NCI-H446 treated with DMSO at 0.1 percent for 48 hours (cell line): ENCODE results near the gene DOCK4.
"Not testable (repeated sequence)": the region's sequence is repeated elsewhere in the genome, so short reads cannot be mapped to it uniquely, and the experiment has no call there.

ENCODE experiments used
- DNase-seq: peaks from one replicate; lab custom pipeline; 2025; lab: John Stamatoyannopoulos, UW

DOCK4 gene, protein sequence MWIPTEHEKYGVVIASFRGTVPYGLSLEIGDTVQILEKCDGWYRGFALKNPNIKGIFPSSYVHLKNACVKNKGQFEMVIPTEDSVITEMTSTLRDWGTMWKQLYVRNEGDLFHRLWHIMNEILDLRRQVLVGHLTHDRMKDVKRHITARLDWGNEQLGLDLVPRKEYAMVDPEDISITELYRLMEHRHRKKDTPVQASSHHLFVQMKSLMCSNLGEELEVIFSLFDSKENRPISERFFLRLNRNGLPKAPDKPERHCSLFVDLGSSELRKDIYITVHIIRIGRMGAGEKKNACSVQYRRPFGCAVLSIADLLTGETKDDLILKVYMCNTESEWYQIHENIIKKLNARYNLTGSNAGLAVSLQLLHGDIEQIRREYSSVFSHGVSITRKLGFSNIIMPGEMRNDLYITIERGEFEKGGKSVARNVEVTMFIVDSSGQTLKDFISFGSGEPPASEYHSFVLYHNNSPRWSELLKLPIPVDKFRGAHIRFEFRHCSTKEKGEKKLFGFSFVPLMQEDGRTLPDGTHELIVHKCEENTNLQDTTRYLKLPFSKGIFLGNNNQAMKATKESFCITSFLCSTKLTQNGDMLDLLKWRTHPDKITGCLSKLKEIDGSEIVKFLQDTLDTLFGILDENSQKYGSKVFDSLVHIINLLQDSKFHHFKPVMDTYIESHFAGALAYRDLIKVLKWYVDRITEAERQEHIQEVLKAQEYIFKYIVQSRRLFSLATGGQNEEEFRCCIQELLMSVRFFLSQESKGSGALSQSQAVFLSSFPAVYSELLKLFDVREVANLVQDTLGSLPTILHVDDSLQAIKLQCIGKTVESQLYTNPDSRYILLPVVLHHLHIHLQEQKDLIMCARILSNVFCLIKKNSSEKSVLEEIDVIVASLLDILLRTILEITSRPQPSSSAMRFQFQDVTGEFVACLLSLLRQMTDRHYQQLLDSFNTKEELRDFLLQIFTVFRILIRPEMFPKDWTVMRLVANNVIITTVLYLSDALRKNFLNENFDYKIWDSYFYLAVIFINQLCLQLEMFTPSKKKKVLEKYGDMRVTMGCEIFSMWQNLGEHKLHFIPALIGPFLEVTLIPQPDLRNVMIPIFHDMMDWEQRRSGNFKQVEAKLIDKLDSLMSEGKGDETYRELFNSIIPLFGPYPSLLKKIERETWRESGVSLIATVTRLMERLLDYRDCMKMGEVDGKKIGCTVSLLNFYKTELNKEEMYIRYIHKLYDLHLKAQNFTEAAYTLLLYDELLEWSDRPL (N-terminal part only)

DNA sequence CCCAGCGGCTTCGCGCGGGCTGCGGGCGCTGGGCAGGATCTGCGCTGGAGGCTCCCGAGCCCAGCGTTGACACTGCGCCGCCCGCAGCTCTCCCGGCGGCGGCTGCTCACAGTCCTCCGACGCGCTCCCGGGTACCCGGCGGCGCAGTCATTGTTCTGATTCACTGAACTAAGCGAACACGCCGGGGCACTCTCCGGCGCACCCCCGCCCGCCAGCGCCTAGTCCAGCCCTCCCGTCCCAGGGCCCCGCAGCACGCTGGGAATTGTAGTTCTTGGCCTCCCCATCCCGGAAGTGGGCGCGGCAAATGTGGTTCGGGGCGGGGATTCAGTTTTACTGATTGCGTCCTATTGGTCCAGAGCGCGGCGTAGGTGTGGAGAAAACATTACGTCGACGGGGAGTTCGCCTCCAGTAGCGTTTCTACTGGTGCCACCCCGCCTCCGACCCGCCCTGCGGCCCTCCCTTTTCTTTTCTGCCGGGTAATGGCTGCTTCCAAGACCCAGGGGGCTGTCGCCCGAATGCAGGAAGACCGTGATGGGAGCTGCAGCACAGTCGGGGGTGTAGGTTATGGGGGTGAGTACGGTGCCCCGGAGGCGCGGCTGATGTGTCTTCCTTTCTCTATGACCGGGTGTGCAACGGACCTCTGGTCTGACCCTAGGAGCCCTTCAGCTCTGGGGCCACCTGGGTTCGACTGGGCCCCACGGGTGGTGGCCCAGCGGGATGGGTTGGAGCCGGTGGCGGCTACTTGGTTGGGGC is at the start of gene DOCK4, which contains the start of gene ZNF277:
DOCK4 (minus strand) TSS at position 162 of the 753 bp plus-strand sequence. CDS start 261 bp downstream, outside the sequence.
ZNF277 (plus strand) TSS at position 458 of the 753 bp plus-strand sequence; CDS start at position 480, 22 bp downstream.
- peak; percentile 97 for DNase-seq

DNA sequence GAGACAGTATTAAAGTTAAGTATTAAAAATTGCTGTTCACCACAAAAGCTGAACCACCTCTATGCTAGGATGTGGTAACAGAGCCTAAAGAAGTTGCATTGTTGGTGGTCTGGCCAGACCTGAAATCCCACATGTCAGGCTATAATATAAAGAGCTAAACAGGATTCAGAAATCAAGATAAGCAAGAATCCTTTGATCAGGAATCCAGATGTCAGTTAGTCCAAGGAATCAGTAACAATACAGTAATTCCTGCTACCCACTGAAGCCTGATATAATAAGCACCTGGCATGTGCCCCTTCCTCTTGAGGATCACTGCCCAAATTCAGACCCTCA is 49.2 kb upstream of the DOCK4 start:
- DNase-seq, result no peak

DNA sequence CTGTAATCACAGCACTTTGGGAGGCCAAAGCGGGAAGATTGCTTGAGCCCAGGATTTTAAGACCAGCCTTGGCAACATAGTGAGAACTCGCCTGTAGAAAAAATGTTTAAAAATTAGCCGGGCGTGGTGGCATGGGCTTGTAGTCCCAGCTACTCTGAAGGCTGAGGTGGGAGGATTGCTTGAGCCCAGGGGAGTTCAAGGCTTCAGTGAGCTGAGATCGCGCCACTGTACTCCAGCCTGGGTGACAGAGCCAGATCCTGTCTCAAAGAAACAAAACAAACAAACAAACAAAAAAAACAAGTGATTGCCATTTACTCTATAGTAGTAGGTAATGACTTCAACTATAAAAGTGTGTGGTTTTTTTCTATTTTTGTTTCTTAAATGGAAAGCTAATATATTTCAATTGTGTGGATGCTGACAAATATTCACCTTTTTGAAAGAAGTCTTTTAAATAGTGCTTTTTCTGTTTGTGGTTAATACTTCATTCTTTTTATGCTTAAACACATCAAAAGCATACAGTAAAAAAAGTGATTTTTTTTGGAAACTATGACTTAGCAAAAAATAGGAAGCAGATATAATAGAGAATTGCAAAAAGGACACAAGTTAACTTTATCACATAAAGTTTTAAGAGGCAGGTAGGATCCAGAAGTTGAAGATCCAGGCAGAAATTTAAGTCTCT is 48.6 kb upstream of the DOCK4 start:
- DNase-seq, result no peak

DNA sequence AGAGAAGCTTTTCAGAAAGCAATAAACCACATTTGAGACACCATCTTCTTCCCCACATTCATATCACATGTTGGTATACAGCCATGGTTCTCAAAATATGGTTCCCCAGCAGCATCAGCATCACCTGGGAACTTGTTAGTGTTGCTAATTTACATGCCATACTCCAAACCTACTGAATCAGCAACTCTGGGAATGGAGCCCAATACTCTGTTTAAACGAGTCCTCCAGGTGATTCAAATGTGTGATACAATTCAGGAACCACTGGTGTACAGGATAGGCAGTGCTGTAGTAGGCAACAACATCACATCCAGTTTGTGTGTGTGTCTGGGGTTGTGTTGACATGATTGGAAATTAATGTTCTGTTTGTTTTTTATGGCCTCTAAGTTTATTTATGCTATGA is 48.0 kb upstream of the DOCK4 start:
- DNase-seq, result no peak

DNA sequence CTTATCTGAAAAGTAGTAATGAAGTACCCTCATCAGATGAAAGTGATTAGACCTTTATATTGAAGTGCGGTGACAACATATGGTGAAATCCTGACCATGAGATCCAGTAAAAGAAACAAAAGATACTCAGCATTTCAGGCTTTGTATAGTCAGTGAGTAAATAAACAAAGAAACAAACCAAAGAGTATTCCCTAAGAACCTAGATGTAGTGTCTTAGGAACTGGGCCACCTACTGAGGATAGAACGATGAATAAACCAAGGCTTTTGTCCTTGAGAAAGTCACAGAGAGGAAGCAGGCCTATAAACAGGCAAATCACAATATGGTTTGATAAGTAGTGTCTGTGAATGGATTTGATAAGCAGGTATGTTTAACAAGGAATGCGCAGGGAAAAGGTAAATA is 46.5 kb upstream of the DOCK4 start:
- no peak for DNase-seq

DNA sequence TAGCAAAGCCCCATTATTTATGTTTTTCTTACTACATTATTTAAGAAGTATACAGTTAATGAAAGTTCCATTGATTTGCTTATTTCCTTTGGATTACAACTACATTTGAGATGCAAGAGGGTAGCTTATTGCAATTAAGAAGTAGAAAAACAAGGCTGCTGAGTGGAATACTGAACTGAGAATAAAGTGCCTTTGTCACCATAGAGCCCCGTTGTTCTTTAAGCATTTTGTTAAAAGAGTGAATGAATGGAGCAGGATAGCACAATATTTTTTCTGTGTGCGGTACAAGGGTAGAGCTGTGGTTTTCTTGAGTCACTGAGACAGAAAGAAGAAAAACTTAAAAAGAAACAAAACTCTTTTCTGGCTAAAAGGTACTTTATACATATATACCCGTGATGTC is 45.9 kb upstream of the DOCK4 start:
- DNase-seq, result no peak

DNA sequence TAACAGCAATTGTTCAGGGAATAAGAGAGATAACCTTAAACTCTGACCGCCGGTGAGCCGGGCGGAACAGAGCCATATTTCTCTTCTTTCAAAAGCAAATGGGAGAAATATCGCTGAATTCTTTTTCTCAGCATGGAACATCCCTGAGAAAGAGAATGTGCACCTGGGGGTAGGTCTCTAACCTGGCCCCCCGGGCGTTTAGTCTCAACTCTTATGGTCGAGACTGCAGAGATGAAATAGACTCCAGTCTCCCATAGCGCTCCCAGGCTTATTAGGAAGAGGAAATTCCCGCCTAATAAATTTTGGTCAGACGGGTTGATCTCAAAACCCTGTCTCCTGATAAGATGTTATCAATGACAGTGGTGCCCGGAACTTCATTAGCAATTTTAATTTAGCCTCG is 43.8 kb upstream of the DOCK4 start:
- not testable (repeated sequence) for DNase-seq

DNA sequence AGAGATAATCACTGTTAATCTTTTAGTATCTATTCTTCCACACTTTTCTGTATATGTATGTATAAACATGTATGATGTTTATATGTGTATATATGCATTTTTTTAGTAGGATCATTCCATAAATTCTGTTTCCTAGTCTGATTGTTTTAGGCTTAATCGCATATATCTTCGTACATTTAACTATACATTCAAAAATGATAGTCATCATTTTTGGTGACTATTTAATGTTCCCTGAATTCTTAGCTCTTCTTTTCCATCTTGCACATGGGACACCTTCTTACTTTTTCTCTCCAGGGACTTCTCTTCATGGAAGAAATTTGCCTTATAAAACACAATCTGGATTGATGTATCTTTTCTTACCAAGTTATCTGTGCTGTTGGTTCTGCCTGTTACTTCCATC is 42.4 kb upstream of the DOCK4 start:
- no peak for DNase-seq

DNA sequence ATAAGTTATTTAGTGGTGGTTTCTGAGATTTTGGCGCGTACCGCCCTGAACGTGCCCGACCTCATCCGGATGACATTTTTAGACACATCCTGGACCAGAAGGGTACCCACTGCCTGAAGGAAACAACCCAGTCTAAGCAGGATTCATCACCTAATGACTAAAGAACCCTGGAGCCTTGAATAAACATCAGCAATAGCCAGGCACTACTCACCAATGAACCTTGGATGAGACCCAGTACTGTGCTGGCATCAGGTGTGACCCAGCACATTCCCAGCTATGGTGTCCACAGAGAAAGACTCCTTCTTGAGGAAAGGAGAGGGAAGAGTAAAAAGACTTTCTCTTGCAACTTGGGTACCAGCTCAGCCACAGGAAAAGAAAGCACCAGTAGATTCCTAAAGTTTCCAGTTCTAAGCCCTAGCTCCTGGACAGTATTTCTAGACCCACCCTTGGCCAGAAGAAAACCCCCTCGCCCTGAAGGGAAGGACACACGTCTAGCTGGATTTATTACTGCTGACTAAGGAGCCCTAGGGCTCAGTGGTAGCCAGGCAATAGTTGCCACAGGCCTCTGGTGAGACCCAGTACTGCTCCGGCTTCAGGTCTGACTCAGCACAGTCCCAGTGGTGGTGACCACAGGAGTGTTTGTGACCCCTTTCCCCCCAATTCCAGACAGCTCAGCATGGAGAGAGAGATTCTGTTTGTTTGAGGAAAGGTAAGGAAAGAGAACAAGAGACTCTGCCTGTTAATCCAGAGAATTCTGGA is 32.8 kb upstream of the DOCK4 start:
- DNase-seq, result no peak

DNA sequence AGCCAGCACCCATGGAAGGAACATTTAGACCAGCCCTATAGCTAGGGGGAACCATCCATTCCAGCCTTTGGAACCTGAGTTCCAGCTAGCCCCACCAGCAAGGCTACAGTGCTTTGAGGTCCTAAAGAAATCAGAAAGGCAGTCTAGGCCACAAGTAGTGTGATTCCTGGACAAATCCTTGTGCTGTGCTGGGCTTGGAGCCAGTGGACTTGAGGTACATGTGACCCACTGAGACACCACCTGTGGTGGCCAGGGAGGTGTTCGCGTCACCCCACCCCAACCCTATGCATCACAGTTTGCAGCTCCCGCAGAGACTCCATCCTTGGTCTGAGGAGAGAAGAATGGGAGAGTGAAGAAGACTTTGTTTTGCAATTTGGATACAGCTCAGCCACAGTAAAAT is 32.1 kb upstream of the DOCK4 start:
- no peak for DNase-seq

DNA sequence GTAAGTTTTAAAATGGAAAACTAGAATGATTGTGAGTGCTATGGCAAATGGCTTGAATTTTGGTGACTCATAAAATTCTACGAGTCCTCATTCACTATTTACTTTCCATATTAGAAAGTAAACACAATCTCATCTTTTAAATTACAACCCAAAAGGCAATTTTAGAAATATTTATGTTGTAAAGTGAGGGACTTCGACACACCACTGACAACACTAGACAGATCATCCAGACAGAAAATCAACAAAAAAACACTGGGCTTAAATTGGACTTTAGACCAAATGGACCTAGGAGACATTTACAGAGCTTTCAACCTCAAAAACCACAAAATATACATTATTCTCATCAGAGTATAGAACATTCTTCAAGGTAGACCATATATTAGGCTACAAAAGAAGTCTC is 30.4 kb upstream of the DOCK4 start:
- DNase-seq, result no peak

DNA sequence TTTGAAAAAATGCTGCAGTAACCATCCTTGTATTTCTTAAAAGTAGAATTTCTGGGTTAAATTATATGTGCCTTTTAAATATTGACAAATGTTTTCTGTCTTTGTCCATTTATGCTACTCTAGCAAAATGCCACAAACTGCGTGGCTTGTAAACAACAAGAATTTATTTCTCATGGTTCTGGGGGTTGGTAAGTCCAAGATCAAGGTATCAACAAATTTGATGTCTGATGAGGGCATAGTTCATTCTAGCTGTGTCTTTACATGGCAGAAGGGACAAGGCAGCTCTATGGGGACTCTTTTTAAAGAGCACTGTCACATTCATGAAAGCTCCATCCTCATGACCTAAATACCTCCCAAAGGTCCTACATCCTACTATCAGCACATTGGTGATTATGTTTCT is 27.9 kb upstream of the DOCK4 start:
- no peak for DNase-seq

DNA sequence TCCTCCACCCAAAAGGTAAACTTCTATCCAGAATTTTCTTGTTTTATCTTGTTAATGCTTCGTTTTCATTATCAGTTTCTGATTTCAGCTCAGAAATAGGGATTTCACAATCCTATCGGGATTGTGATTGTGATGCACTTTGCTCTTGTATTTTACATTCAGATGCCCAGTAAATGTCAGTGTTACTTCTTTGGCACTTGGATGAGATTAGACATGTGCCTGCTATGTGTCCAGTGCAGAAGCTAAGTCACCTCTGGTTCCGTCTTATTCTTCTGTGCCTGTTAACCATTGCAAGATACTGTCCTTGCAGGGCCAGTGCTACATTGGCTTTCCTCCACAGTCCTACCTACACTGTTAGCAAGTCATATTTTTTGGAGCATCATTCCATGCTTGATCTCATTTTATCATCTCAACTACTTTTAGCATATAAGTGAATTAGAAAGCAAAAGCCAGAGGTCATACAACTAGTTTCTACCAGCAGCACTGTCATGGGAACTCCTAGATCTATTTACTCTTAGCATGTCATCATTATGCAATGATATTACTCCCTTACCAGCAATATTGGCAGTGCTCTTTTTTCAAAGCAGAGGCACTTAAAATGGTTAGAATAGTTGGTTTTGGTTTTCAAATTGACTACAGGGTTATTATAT is 27.0 kb upstream of the DOCK4 start:
- DNase-seq, result no peak

DNA sequence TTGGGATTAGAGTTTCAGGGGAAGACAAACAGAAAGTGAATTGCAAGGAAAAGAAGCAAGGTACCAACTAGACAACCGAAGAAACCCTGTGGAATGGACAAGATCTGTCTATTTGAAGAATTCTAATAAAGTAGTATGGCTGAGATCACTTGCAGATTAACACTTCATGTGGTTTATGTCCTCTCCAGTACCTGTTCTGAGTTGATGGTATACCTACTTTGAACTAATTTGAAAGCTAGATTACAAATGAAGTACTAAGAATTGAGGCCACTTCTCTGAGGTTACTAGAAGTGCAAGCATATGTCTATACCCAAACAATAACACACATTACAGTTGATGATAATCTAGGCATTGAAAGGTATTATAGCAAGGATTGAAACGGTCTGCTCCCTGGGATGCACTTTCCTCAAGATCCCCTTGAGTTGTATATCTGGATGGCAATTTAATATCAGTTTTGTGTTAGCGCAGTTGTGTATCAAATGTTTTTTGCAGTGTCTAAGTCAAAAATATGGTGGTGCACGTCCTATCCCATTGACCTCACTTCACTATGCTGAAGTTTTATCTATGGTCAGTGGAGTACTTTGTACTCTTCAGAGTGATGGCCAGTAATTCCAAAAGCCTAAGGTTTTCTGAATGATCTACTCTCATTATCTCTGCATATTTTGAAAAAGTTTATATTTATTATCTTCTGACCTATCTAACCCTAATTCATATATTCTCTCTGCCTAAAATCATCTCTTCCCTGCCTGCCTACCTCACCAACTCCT is 26.2 kb upstream of the DOCK4 start:
- no peak for DNase-seq

DNA sequence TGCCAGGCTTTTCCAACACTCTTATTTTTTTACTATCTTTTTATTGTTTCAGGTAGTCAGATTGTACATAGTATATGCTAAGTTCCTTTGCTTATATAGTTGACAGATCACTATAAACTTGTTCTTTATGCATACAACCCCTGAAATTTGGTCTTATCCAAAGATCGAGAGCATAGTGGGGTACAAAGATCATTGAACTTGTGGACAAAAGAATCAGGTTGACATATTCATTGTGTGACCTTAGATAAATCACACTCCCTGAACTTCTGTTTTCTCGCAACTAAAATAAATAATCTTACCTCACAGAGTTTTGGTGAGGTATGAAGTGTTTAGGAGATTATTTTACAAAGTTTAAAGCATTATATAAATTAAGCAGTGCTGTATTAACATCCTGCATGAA is 22.4 kb upstream of the DOCK4 start:
- no peak for DNase-seq

DNA sequence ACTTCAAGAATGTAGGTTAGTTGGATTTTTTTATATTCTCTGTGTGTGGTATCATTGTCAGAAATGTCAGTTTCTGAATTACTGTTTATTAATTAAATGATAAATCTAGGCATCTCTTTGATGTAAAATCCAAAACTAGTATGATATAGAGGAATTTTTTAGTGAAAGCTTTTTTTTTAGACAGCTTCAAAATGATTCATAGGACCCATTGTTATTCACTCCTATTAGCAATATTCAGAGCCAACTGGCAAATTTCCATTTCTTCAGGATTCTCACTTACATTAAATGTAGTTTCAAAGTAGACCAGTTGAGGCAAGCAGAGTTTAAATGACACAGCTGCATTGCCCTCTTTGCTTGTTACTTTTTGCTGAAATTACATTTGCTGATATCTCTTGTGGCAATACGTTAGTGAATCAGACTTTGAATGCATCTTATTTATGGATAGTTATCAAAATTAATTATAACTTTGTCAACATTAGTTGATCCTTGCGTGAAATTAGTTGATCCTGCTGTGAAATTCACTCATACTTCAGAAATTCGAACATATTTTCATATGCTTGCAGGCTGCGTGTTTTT is 20.6 kb upstream of the DOCK4 start:
- peak; percentile 44 for DNase-seq

DNA sequence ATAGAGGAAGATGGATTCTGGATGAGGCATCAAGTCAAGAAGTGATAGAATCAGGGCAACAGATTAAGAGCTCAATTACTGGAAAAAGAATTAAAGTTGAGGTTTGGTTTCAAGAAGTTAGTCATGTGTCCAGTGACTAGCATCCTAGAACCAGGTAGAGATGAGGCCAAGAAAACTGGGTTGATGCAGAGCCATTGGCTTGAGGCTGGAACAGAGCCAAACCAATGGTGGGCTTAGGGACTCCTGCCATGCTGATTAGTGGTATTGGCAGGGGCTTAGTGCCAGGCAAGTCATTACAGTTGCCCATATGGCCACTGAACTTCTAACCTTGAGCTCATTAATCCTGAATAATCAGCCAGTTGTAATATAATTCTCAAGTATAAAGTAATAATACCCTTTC is 18.8 kb upstream of the DOCK4 start:
- peak; percentile 77 for DNase-seq

DNA sequence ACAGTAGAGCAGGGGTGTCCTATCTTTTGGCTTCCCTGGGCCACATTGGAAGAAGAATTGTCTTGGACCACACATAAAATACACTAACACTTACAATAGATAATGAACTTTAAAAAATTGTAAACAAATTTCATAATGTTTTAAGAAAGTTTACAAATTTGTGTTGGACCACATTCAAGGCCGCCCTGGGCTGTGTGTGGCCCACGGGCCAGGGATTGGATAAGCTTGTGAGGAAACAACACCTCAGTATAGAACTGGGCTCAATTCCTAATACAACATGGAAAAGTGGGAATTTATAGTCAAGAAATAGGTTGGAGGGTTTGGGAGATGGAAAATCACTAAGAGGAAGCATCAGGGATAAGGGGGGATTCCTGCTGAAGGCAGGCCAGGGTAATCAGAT is 18.0 kb upstream of the DOCK4 start:
- DNase-seq, result no peak

DNA sequence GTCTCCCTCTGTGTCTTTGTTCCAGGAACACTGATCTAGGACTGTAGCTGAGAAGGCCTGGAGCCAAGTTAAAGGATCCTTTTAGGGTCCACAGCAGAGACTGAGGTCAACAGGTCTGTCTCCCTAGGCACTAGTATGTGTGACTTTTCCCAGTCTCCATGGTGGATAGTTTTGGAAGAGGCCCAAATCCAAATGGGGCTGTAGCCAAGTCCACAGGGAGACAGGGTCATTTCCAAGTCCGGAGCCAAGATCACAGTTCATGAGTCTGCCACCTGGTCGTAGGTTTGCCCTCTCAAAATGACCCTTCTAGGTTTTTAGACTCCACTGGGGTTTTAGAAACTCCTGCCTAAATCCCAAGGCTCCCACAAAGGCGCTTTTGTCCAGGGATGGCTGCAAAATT is 17.1 kb upstream of the DOCK4 start:
- no peak for DNase-seq
